BJ (cell line): ENCODE results near the gene OR4N5. TPM values are rescaled to one million over a fixed set of nuclear protein-coding genes. Genes with fewer than 3 reads are reported as not detected.
"Not testable (repeated sequence)": the region's sequence is repeated elsewhere in the genome, so short reads cannot be mapped to it uniquely, and the experiment has no call there.

Experiments
- CTCF ChIA-PET: fragments of 350-600 bp; formaldehyde crosslinking; extraction: SDS; loops from one replicate; lab custom pipeline; 2021; ENCODE audit warnings: antibody characterized with exemption, inconsistent platforms; lab: Yijun Ruan, JAX
- POLR2A ChIA-PET: fragments of 300-600 bp; sonication (Branson Sonifier 250); formaldehyde crosslinking; extraction: SDS; loops from one replicate; lab custom pipeline; 2021; ENCODE audit warnings: antibody characterized with exemption; lab: Charles Lee
- DNase-seq: peaks from one replicate; pipeline ENCODE4 v3.0.0-alpha.2; 2011; ENCODE audit warnings: low read depth
- H3K27me3 ChIP-seq: 2 replicates; pipeline ENCODE4 v1.6.0; 2011; ENCODE audit warnings: low read length; ENCODE audit not compliant: control insufficient read depth, insufficient read depth
- H3K36me3 ChIP-seq: 2 replicates; pipeline ENCODE4 v1.5.1; 2011; ENCODE audit warnings: low read length; ENCODE audit not compliant: control insufficient read depth, insufficient read depth
- H3K4me3 ChIP-seq: 2 replicates; pipeline ENCODE4 v1.5.1; 2011; ENCODE audit warnings: low read depth, mild to moderate bottlenecking, control low read depth, low read length
- polyA minus RNA-seq: library from RNA; depleted of rRNA, polyadenylated mRNA; stranded (reverse); fragments of >200 nt; gene quantifications from 2 replicates; pipeline ENCODE4 v1.2.3, GENCODE V29; 2011; rRNA and poly(A)+ RNA removed
- polyA plus RNA-seq: library from polyadenylated mRNA; depleted of rRNA; stranded (reverse); fragments of >200 nt; gene quantifications from 2 replicates; pipeline ENCODE4 v1.2.3, GENCODE V29; 2011; rRNA removed
- TF ChIP-seq, protein P1 (sequence below): IDR thresholded peaks from 2 replicates; pipeline ENCODE4 v1.5.1; 2011; ENCODE audit warnings: low read depth, mild to moderate bottlenecking, control low read depth, inconsistent platforms, low read length, moderate library complexity; ENCODE audit not compliant: insufficient read depth

The OR4N5 gene, protein sequence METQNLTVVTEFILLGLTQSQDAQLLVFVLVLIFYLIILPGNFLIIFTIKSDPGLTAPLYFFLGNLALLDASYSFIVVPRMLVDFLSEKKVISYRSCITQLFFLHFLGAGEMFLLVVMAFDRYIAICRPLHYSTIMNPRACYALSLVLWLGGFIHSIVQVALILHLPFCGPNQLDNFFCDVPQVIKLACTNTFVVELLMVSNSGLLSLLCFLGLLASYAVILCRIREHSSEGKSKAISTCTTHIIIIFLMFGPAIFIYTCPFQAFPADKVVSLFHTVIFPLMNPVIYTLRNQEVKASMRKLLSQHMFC
- not detected in 2 replicates for polyA plus RNA-seq
- polyA minus RNA-seq = not detected in 2 replicates

DNA sequence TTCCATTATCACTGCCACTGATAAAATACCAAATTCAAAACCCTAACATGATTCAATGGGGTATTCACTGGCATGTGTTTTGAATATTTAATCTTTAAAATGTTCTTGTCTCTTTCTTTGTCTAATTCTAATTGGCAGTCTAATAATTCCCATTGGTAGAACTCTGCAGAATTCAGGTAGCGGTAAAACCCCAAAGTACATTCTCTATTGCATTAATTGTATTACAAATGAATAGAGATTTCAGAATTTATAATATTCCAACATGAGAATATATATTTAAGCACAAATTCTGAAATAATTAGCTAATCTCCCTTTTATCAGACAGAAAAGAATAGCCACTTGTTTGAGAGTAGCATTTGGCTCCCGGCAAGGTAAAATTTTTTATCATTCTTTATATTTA, at the start of gene OR4N5:
Gene OR4N5 (plus strand): TSS at position 301 of the 400 bp plus-strand sequence. CDS start 4,916 bp downstream, outside the sequence.
- TF ChIP-seq, protein P1, sequence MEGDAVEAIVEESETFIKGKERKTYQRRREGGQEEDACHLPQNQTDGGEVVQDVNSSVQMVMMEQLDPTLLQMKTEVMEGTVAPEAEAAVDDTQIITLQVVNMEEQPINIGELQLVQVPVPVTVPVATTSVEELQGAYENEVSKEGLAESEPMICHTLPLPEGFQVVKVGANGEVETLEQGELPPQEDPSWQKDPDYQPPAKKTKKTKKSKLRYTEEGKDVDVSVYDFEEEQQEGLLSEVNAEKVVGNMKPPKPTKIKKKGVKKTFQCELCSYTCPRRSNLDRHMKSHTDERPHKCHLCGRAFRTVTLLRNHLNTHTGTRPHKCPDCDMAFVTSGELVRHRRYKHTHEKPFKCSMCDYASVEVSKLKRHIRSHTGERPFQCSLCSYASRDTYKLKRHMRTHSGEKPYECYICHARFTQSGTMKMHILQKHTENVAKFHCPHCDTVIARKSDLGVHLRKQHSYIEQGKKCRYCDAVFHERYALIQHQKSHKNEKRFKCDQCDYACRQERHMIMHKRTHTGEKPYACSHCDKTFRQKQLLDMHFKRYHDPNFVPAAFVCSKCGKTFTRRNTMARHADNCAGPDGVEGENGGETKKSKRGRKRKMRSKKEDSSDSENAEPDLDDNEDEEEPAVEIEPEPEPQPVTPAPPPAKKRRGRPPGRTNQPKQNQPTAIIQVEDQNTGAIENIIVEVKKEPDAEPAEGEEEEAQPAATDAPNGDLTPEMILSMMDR = no peak
- Histone ChIP-seq H3K27me3 (no peaks in the 10 kb centered on the region), H3K36me3 (no peaks in the 10 kb centered on the region), H3K4me3 (no peak within 1 kb of the TSS)
- ChIA-PET CTCF (no interaction called here), POLR2A (no interaction called here)
- no peak for DNase-seq

DNA sequence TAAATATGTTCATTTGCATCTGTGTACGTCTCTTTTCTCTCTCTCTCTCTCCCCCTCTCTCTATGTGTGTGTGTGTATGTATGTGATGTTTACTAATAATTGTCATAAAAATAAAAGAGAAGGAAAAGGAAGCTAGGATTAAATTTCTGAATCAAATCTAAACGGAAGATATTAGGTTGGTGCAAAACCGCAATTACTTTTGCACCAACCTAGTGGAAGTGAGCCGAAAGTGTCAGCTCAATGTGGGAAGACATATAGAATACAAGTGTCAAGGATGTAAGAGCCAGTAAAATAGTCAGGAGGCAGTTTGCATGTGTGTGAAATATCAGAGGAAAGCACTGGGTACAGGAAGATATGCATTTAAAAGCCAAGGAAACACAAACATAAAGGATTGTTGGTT, 46.6 kb upstream of the OR4N5 start:
- CTCF ChIA-PET = no interaction called here
- TF ChIP-seq, protein P1 = no peak

DNA sequence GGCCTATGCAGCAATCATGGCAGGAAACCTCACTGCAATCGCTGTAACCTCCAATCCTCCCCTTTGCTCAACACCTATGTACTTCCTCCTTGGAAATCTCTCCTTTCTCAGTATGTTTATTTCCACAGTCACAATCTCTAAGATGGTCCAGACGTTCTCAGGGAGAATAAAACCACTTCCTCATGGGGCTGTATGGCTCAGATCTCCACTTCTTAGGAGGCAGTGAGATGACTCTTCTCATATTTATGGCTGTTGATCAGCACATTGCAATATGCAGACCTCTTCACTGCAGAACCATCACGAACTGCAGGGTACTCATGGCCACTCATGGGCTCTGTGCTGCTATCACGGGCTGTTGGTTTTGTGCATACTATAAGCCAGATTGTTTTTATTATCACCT, 45.2 kb upstream of the OR4N5 start:
- H3K36me3 ChIP-seq = no peaks in the 10 kb centered on the region
- H3K4me3 ChIP-seq = no peak overlapping the region
- ChIA-PET CTCF (no interaction called here), POLR2A (no interaction called here)
- no peak for DNase-seq
- no peaks in the 10 kb centered on the region for H3K27me3 ChIP-seq
- TF ChIP-seq, protein P1 = no peak

More for the DNA sequence above, 46.6 kb upstream of the OR4N5 start:
- DNase-seq = no peak
- no peak overlapping the region for H3K4me3 ChIP-seq
- H3K27me3 ChIP-seq = no peaks in the 10 kb centered on the region
- POLR2A ChIA-PET = no interaction called here
- no peaks in the 10 kb centered on the region for H3K36me3 ChIP-seq

DNA sequence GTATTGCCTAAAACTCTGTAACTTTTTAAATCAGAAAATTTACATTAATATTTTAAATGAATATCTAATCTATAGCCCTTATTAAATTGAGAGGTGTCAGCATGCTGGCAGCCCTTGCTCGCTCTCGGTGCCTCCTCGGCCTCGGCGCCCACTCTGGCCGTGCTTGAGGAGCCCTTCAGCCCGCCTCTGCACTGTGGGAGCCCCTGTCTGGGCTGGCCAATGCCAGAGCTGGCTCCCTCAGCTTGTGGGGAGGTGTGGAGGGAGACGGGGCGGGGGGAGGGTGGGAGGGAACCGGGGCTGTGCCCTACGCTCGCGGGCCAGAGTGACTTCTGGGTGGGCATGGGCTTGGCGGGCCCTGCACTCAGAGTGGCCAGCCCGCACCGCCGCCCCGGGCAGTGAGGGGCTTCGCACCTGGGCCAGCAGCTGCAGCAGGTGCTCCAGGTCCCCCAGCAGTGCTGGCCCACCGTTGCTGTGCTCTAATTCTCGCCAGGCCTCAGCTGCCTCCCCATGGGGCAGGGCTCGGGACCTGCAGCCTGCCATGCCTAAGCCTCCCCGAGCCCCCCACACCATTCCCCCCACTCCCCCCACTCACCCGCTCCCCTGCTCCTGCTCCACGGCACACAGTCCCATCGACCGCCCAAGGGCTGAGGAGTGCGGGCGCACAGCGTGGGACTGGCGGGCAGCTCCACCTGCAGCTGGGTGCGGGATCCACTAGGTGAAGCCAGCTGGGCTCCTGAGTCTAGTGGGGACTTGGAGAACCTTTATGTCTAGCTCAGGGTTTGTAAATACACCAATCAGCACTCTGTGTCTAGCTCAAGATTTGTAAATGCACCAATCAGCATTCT, 39.5 kb upstream of the OR4N5 start:
- H3K36me3 ChIP-seq, POLR2A ChIA-PET, DNase-seq, CTCF ChIA-PET, H3K4me3 ChIP-seq, H3K27me3 ChIP-seq: not testable (repeated sequence)

DNA sequence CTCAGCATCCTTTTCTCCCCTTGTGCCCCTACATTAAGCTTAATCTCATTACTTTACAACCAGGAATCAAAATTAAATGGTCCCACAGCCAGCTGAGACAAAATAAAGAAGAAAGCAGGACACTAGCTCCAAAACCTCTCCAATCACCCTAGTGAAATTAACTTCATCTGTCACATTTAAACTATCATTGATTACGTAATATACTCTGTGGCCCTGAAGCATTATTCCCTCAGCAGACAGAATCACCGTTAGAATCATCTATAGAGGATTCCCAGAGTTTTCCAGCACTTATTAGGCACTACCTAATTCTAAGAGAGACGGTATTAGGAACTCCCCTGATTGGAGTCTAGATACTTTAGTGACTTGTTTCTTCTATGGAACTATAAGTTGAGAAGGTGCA, 28.2 kb upstream of the OR4N5 start, which contains the start of gene OR4K17:
Gene OR4K17 (plus strand): TSS at position 302 of the 400 bp plus-strand sequence. CDS start 6,761 bp downstream, outside the sequence.
- ChIA-PET CTCF (no interaction called here), POLR2A (no interaction called here)
- Histone ChIP-seq H3K27me3 (no peaks in the 10 kb centered on the region), H3K4me3 (no peak within 1 kb of the TSS), H3K36me3 (no peaks in the 10 kb centered on the region)
- DNase-seq = no peak
- TF ChIP-seq, protein P1 = no peak
